ENCODE measurements around the gene LRRTM3.
A peak's percentile ranks its signal among the peaks of the same experiment; 100 is the strongest.

Gene LRRTM3

DNA sequence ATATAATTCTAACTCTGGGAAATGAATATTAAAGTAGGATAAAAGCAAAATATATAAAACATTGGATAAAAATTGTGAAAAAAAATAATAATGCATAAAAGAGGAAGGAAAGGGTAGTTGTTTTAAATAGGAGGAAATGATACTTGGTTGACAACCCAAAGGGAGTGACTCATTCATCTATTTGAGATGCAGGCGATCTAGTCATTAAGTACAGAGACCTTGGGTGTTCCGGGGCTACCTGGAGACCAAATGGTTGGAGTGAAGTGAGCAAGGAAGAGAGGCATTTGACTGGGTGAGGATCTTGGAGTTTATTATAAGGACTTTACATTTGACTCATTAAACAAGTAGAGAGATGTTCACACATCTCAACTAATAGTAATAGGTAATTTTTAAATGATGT is 111.0 kb downstream of the LRRTM3 start:
- DNase-seq: no peak

DNA sequence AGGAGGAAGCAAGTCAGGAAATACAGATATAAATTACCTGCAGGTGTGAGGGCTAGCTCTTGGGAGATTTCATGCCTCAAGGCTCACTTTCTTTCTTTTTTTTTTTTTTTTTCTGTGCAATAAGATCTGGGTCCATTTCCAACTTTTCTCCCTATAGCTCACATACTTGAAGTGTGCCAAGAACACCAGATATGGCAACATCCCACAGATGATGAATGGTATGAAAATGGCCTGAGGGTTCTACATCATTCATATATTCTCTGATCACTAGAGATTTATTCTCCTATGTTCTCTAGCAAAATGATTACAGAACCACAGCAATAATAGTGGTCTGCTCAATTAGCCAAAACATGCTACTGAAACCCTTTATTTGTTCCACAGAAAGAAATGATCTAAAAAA is 117.2 kb downstream of the LRRTM3 start:
- DNase-seq: no peak

DNA sequence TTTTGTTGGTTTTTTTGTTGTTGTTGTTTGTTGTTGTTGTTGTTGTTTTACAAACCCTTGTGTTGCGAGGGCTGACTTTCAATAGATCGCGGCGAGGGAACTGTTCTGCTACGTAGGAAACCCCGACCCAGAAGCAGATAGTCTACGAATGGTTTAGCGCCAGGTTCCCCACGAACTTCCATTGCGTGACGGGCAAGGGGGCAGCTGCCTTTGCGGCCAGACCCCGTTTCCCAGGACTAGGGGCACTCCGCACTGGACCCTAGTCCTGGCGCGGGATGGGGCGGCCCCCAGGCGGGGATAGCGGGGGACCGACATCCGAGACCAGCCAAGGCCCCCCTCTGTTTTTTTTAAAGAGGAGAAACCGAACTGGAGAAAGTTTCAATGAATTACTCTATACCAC is 119.6 kb downstream of the LRRTM3 start:
- DNase-seq: no peak

DNA sequence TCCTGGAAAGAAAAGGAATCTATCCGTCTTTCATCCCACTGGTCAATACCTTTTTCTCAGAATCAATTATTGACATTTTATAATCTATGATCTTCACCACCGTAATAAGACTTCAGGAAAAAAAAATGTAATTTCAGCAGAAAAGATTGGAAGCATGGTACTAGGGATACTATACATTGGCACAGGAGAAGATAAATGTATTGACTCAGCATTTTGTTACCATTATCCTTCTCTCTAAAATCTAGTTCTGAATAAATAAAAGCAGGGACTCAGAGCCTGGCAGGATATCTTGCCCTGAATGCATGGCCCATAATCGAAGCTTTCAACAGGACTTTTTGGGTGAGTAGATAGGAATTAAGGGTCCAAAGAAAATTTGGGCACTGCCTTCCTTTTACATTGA is 120.7 kb downstream of the LRRTM3 start:
- DNase-seq: no peak

DNA sequence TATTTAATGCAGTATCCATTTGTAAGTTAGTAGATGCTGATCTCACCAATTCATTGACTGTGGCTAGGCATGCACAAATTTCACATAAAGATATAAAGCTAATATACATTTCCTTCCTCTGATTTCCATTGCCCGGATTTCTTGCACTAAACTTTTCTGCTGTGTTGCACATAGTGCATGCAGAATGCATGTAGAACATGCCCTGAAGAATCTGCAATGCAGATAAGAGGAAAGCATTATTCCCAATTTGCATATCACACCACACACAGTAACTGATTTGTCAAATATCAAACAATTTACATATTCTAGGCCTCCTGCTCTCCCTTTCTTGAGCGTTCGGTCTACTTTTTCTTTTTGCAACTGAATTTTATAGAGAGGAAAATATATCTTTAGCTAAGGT is 124.2 kb downstream of the LRRTM3 start:
- DNase-seq: no peak

DNA sequence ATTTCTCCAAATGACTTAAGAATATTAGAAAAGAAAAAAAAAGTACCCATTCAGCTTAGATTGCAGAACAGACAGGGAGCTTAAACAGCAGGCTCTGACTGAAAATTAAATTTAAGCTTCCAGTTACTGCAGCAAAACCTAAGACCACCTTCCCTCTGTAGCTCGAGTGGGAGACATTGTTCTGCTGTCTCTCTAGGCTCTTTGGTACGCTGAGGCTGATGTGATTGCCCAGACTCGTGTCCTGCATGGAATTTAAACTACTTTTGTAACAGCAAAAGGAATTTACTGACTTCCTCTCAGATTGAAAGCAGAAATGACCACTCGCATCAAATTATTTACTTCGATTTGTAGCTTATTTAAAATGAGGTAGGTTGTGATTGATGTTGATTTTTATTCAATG is 124.6 kb downstream of the LRRTM3 start:
- DNase-seq: no peak

DNA sequence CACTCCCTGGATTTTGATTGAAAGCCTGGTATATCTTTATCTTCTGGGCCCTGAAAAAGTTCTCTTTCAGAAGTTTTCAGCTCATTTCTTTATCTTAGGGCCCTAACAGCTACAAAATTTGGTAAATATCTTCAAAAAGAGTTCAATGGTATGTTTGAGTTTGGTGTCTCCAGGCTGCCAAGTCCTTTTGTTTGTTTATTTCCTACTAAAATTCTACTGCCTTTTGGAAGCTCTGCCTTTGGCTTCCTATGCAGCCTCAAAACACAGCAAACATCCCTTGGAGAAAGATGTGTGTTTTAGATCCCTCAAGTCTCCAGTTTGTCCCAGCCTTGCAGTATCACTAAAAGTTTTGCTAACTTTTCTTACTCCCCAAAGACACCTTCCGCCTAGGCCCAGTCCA is 146.8 kb downstream of the LRRTM3 start:
- no peak for DNase-seq

DNA sequence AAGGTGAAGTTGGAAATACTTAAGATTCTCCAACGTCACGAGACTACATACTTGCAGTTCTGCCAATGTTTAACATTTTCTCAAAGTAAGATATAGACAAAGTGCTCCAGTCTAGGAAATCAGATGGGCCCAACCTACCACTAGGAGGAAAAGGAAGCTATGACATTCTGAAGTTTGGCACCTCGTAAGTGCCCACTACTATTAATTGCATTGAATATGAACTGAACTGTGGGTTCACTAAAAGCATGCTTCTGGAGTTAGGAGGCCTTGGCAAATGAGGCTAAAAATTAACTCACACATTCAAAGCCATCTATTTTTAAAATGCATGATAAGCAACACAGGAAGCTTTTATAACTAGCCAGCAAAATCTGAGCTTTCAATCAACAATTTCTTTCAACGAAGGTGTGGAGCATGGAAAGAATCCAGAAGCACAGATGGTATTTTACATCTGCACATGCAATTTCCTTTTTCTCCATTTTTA is 149.7 kb downstream of the LRRTM3 start:
- DNase-seq: no peak

DNA sequence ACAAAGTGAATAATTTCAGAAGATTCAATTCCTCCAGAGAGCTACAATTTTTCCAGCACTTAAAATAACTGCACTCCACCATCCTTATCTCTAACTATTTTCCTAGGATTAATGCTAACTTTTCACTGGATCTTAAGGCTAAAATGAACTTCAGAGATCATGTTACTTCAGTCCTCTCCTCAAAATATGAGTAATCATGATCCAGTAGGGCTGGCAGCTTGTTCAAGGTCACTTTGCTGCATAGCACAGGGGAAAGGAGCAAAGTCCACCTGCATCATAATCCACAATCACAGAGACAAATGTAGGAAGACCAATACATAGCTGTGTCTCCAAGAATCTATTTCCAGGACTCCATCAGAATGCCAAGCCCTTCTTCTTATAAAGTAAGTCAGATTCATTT is 150.3 kb downstream of the LRRTM3 start:
- no peak for DNase-seq

DNA sequence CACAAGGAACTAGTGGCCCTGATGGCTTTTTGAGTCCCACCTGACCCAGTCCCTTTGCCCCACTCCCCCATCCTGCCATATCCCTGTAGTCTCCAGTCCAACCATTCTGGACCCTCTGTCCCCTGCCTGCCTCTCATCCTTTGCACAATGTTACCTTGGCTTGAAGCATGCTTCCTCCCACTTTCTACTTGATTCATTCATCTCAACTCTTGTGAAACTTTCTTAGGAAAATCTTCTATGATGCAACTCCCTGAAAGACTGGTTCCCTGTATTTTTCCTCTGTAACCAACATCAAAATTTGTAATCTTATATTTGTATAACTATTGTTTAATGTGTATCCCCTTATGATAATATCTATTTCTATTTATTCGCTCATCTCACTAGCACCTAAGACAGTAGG is 151.5 kb downstream of the LRRTM3 start:
- DNase-seq: no peak

DNA sequence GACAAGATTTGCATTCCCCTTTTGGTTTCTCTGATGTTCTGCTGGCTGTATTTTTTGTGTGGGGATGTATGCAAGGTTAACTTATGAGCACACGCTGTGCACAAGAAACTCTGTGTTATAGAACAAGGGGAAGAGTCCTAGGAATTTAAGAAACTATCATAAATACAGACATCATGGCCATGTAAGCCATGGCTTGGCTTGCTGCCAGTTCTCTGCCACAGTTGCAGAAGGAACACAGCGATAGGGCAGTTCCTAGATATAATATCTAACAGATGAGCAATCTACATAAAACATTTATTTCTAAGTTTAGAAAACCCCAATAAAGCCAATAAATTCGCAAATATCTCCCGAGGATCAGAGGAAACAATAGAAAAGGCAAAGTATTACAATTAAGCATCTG is 153.3 kb downstream of the LRRTM3 start:
- peak; percentile 77 for DNase-seq

DNA sequence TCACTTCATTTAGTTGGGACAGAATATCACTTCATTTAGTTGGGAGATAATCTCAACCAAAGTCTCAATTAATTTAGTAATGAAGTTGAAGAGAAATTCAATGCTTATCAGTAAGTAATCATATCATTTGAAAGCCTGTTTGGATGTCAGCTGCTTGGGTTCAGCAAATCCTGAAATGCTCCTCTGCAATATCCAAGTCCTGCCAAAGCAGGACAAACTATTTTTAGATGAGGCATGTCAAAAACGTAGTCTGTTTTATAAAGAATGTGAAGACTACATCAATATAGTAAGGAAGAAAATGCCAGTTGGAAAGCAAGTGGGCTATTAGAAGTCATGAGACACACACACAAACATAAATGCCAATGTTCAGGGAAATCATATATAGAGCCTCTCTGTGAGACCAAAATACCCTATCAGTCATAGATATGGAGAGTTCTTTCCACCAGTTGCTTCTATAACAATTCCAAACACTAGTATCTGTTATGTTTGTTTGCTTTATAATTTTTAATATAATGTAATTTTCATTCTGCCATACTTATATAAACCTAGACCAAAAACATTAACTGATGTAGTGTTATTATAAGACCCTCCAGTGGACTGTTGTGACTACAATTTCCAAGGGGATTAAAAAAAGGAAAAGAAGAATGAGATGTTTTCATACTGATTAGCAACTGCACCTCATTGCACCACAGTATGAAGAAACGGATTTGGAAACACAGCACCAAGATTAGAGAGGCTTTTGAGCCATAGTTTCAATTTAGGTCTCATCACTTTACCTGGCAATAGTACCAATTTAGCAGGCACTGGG is 160.7 kb downstream of the LRRTM3 start:
- DNase-seq: no peak

DNA sequence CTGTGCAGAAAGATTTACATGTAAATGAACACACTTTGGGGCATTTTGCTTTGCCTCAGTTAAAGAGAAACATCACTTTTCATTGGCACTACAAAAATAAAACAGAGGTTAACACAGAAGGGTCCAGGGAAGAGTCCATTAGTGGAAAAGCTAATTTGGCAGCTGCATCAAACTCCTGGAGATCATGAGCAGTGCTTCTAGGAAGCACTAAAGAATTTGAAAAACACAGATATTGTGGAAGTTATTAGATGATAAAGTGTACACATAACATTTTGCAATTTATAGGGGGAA is 161.2 kb downstream of the LRRTM3 start:
- no peak for DNase-seq

DNA sequence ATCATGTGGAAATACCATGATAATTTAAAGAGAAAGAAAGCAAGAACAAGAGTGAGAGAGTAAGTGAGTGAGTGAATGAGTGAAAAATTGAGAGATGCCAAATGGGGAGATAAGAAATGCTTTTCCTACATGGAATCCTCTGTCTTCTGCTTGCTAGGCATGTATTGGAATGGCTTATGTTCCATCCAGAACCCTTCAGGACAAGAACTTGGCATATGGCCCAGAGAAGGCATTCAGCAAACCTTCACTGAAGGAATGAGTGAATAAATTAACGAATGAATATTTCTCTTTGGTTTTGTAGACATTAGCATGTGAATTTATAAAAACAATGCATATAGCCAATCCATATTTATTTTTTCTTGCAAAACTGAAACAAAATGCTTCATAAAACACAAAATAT is 162.2 kb downstream of the LRRTM3 start:
- DNase-seq: no peak

DNA sequence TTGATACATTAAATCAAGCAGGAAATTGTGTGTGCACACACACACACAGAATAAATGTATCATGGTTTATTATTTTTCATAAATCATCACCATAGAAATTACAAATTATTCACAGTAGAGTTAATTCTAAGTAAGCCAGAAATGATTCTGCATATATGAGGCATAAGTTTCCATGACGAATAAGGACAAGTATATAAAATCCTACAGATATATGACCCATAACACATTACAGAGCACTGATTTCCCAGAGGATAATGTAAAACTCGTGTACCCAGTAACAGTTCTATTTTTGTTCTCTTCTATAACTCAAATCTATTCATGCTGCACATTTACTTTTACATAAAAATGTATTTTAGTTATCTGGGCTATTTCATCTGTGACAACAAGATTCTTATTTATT is 169.7 kb downstream of the LRRTM3 start:
- DNase-seq: no peak

DNA sequence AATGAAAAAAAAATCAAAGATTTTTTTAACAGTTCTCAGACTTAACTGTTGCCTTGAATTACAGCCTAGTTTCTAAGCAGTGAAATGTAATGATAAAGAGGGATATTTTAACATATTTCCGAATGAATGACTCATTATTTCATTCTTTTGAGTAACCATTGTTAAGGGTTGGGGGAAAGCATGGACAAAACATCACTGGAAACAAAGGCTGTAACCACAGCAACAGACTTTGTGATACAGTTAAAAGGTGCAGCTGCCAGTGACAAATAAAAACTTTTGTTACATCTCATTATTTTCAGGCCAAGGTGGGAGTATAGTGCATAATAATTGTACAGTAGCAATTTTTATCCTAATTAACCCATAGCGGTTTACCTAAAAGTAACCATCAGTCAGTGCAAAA is 172.6 kb downstream of the LRRTM3 start:
- no peak for DNase-seq

DNA sequence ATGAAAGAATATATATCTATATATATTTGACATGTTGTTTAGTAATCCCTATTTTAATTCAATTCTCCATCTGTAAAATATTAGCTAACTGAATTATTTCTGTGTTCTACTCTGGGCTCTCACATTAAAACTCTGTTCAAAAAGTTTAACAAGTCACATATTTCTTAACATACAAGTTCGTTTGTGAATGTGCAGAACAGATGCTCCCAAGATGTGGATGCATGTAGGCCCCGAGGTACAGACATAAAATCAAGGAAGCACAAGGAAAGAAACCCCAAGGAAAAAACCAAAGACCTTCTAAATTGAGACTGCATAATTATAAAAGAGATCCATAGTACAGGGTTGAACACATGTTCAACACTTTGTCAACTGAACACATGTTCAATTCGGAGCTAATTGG is 175.1 kb downstream of the LRRTM3 start:
- DNase-seq: no peak

DNA sequence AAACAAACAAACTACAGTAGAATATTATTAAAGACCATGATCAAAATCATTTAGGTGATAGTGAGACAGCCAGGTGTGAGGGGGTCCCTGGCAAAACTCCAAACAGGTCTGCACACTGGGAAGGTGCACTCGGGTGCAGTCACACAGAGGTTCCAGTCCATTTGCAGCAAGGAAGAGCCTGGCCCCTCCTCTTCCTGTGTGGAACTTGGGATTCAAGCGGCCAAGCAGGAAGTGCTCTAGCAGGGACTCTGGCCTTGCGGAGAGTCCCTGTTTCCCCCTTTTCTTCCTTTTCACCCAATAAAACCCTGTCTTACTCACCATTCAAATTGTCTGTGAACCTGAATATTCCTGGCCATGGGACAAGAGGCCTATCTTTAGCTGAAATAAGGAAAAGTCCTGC is 181.8 kb downstream of the LRRTM3 start:
- no peak for DNase-seq

DNA sequence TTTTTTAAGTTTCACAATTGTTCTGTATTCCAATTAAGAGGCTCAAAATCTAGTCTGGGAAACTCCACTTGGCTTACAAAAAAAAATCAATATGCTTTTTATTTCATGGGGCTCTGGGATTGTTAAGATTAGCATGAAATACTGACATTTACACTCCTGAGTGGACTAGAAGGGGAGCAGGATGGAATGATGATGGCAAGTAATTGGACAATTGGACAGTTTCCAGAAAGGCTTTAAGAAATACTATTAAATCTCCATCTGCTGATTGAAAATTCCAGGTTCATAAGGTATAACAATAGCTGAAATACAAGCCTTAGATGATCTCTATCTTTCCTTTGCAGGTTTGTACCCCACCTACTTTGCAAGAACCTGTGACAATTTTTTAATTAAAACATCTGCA is 184.4 kb downstream of the LRRTM3 start:
- no peak for DNase-seq

DNA sequence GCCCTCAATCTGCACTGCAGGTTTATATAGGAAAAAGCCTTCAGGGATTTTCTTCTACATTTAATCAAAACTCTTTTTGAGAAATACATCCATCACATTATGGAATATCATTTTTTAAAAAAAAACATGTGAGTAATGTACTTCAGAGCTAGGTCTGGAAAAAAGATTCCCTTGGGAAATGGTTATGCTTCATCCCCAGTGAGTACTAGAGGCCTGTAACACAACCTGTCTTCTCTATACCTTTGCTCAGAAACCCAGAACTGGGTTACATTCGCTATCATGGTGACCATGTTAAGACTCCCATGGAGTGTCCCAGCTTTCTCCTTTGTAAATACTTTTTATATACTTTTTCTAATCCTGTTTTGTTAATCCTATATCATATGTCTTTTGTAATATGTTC is 186.9 kb downstream of the LRRTM3 start:
- DNase-seq: no peak

DNA sequence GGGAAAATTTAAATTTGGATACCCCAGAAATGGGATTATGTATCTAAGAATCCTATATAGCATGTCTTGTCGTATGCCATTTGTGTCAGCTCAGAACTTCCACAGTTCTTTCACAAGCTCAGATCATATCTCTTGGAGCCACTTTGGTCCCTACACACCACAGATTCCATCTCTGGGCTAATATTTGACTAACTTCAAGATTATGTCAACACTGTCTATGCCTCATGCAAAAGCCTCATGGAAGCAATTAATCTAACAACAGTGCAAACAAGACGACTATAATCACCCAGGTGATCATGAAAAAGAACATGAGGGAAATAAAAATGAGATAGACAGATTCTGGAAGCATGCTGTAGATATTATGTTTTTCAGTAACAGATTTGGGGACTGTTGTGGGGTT is 189.1 kb downstream of the LRRTM3 start:
- no peak for DNase-seq

DNA sequence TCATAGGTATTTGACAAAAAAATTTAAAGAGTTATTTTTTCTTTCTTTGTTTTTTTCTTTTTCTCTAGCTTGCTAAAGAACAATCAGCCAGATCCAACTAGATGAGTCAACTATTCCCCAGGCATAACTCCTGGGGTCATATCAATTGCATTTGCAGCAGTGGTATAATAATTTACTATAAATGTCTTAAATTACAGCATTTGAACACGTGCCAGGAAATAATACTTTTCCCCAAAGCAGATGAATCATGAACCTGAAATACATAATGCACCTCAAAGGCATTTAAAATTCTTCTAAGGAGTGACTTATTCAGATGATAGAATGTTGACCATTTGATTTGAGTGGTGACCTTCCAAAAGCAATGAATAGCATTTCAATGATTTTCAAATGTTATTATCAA is 190.1 kb downstream of the LRRTM3 start:
- DNase-seq: no peak

DNA sequence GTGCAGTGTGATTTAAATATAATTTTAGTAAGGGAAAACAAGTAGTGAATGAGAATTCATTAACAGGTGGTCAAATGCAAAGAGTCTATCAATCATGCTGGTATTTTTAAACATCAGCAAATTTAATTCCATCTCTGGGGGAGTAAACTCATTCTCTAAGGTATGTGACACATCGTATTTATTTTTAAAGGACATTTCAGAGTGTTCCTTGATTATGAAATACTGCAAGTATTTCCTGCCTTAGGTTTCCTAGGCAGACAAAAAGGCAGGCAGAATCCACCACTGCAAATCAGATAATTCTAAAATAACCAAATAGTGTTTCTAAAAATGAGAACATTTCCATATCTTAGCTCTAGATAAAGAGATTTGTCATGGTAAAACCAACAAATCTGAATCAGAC is 193.8 kb downstream of the LRRTM3 start:
- DNase-seq: no peak

DNA sequence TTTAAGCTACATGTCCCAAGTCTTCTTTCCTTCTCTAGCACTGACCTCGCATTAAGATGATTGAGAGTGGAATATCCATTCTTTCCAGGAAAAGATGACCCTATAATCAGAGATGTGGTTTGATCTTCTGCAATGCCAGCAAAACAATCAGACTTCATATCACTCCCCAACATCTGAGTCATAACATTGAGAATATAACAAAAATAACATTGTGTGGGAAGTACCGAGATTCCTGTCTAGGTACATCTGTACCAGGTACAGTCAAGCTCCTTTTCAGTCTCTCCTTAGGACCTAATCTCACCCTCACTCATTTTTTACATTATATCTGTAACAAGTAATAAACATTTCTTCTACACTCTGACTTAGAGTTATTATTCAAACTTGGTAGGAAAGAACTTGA is 201.6 kb downstream of the LRRTM3 start:
- DNase-seq: no peak

DNA sequence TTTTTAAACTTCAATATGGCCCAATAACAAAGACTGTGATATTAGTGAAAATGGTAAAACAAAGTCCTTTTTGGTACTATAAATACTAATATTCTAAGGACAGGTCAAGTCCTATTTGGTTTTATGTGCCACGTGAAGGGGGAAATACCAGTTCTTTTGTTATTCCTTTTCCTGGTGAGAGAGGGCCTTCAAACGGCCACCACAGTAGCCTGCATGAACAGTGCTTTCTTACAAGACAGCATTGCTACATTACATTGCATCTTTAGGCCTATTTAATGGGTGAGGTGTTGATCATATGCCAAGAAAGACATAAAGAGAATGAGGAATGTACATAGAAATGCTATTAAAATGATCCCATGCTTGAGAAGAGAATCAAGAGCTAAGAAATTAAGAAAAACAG is 214.8 kb downstream of the LRRTM3 start:
- no peak for DNase-seq

DNA sequence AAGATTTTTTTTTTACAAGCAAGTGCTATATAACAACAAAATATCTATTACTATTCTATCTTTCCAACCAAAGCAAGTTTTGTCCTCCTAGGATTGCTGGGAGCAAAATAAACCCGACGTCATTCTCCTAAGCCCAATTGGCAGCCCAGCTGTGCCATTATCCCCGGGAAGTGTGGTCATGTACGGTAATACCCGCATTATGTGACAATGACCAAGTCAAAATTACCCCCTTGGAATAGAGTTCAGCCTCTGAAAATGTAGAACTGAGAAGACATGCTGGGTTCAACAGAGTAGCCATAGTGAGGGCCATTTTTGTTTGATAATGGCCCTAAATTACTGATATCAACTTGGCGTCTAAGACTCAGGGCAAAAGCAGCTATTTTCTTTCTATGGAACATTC is 215.5 kb downstream of the LRRTM3 start:
- DNase-seq: no peak

Measured in hematopoietic multipotent progenitor cell treated with erythropoietin and hydrocortisone succinate and interleukin-3 and kit ligand, for 8 days (in vitro differentiated cells).